K562 (cell line): ENCODE results near the gene NRXN2. TPM values are rescaled to one million over a fixed set of nuclear protein-coding genes. Genes with fewer than 3 reads are reported as not detected.

Source experiments
- ATAC-seq: fragments of 200-7000 bp; cut with Tn5 transposase; 3 replicates; pipeline ENCODE4 v1.9.1; 2020; ENCODE audit warnings: moderate library complexity
- BruUV-seq: library from RNA; stranded (reverse); fragments of 400-500 nt; replicated peaks from 2 replicates; lab custom pipeline; 2021; lab: Mats Ljungman, UMichigan
- CTCF ChIA-PET: fragments of 300-600 bp; formaldehyde crosslinking; extraction: SDS; loops from one replicate; lab custom pipeline; 2021; ENCODE audit warnings: low intra/inter-chr PET ratio; lab: Yijun Ruan, JAX
- POLR2A ChIA-PET: fragments of 300-600, 350-650 bp; sonication (Branson Sonifier 250); formaldehyde crosslinking; extraction: SDS; loops from one replicate; lab custom pipeline; 2021; ENCODE audit warnings: antibody characterized with exemption, inconsistent platforms; lab: Yijun Ruan, JAX
- DNase-seq, 4 experiments: peaks; one replicate each; pipeline versions ENCODE4 v3.0.0 to v3.0.0-alpha.2; 2011 to 2018; ENCODE audit warnings: low spot score in 3 of 4, mixed read lengths in 3 of 4; ENCODE audit errors: extremely low read depth in 1 of 4
- FAIRE-seq: peaks from 2 replicates; lab custom pipeline; 2011; peaks lifted over from hg19 to GRCh38; lab: Jason Lieb, UNC
- H2AFZ ChIP-seq: 2 replicates; pipeline ENCODE4 v1.6.0; 2011; ENCODE audit warnings: low read depth, low read length, control low read depth, inconsistent platforms
- H3K27ac ChIP-seq: fragments of 200-600 bp; 3 replicates; pipeline ENCODE4 v1.8.0; 2011; ENCODE audit warnings: low read depth, mild to moderate bottlenecking, control low read depth, inconsistent platforms, low read length, moderate library complexity, mixed read lengths; ENCODE audit errors: extremely low read depth
- H3K27me3 ChIP-seq, 2 experiments: fragments of 300-600 bp in 1 of 2; 2 replicates in 1 of 2; 3 replicates in 1 of 2; pipeline versions ENCODE4 v1.6.0 to v1.8.0; 2011; ENCODE audit warnings: inconsistent platforms in 2 of 2, low read length in 2 of 2, mild to moderate bottlenecking in 1 of 2, mixed read lengths in 1 of 2, moderate library complexity in 1 of 2; ENCODE audit not compliant: control insufficient read depth in 2 of 2, insufficient read depth in 2 of 2
- H3K36me3 ChIP-seq: fragments of 300-600 bp; 3 replicates; pipeline ENCODE4 v1.8.0; 2011; ENCODE audit warnings: mild to moderate bottlenecking, low read length, inconsistent platforms; ENCODE audit not compliant: control insufficient read depth, insufficient read depth
- H3K4me1 ChIP-seq, 2 experiments: fragments of 200-600 bp in 1 of 2; replicated peaks in 1 of 2; 2 replicates in 1 of 2; 3 replicates in 1 of 2; pipeline versions ENCODE4 v1.5.1 to v1.8.0; 2011; ENCODE audit warnings: inconsistent platforms in 2 of 2, low read length in 2 of 2, mild to moderate bottlenecking in 1 of 2, mixed read lengths in 1 of 2, moderate library complexity in 1 of 2; ENCODE audit not compliant: control insufficient read depth in 2 of 2, insufficient read depth in 2 of 2
- H3K4me2 ChIP-seq: 2 replicates; pipeline ENCODE4 v1.6.1; 2011; ENCODE audit warnings: low read length, control low read depth, inconsistent platforms, mixed read lengths; ENCODE audit not compliant: insufficient read depth
- H3K4me3 ChIP-seq: fragments of 200-600 bp; sonication (generic), shearing (Covaris generic); 2 replicates; pipeline ENCODE4 v1.5.1; 2016; ENCODE audit warnings: control low read depth, inconsistent platforms
- H3K79me2 ChIP-seq: fragments of 200-600 bp; 3 replicates; pipeline ENCODE4 v1.8.0; 2011; ENCODE audit warnings: low read length, inconsistent platforms; ENCODE audit not compliant: control insufficient read depth, insufficient read depth
- H3K9ac ChIP-seq, 2 experiments: 2 replicates each; pipeline versions ENCODE4 v1.6.0 to v1.6.1; 2011; ENCODE audit warnings: low read depth in 2 of 2, low read length in 2 of 2, control low read depth in 1 of 2, inconsistent platforms in 1 of 2, mild to moderate bottlenecking in 1 of 2, mixed read lengths in 1 of 2; ENCODE audit not compliant: insufficient read depth in 1 of 2
- H3K9me1 ChIP-seq: one replicate; pipeline ENCODE4 v1.6.0; 2011; ENCODE audit warnings: inconsistent platforms, mild to moderate bottlenecking, low read length, moderate library complexity; ENCODE audit not compliant: control insufficient read depth, insufficient read depth
- H3K9me3 ChIP-seq: replicated peaks from 2 replicates; pipeline ENCODE4 v1.5.1; 2011; ENCODE audit warnings: low read depth, low read length, inconsistent platforms; ENCODE audit not compliant: control insufficient read depth, insufficient read depth
- H4K20me1 ChIP-seq: replicated peaks from 2 replicates; pipeline ENCODE4 v1.6.1; 2011; ENCODE audit warnings: low read length, inconsistent platforms, mixed read lengths; ENCODE audit not compliant: control insufficient read depth, insufficient read depth
- HDAC1 ChIP-seq, 2 experiments: fragments of 450-650 bp; IDR thresholded peaks; 2 replicates each; pipeline ENCODE4 v1.6.1; 2016 to 2017; ENCODE audit warnings: inconsistent platforms in 1 of 2, mild to moderate bottlenecking in 1 of 2, moderate library complexity in 1 of 2
- SPI1 ChIP-seq: IDR thresholded peaks from 2 replicates; pipeline ENCODE4 v1.6.1; 2011; ENCODE audit warnings: low read depth, low read length, control low read depth, borderline replicate concordance
- WGBS: fragments of 100-300 bp; shearing (Covaris generic); methylation state at CpG from one replicate; pipeline ENCODE4 v1.1.6; 2016; ENCODE audit warnings: low coverage, mixed read lengths; ENCODE audit not compliant: insufficient coverage; ENCODE audit errors: missing lambda C conversion rate; 5-methylcytosine and 5-hydroxymethylcytosine counted together
- in situ Hi-C: fragments of 300-500 bp; cut with MboI; formaldehyde crosslinking; loops from 4 replicates; pipeline ENCODE4 v1.15.0; 2018; ENCODE audit warnings: inconsistent platforms, mixed read lengths
- intact Hi-C: fragments of 100-400 bp; cut with micrococcal nuclease; formaldehyde crosslinking; loops from 2 replicates; pipeline ENCODE4 v1.14.2; 2022
- polyA plus RNA-seq, 8 experiments: library from polyadenylated mRNA; depleted of rRNA in 4 of 8; stranded (reverse) in 5 of 8; unstranded in 3 of 8; fragments of >200 nt; fragmentation: Nextera tagmentation in 2 of 8; fragmentation: Illumina TruSeq in 1 of 8; extraction: Ambion mirVana in 2 of 8; extraction: Trizol in 1 of 8; gene quantifications; 2 replicates each; pipeline versions ENCODE4 v1.2.1 to v1.2.3, GENCODE V29; 2011 to 2014; ENCODE audit warnings: inconsistent platforms in 1 of 8, missing spikeins in 1 of 8
- total RNA-seq, 7 experiments: library from RNA; depleted of rRNA in 6 of 7; stranded (reverse); fragments of >200 nt in 6 of 7; fragmentation: Illumina TruSeq in 2 of 7; extraction: Trizol in 2 of 7; gene quantifications; 2 replicates each; pipeline versions ENCODE4 v1.2.1 to v1.2.3, GENCODE V29; 2011 to 2021; ENCODE audit warnings: low replicate concordance in 1 of 7
- TF ChIP-seq, protein P1 (sequence below), 2 experiments: fragments of 450-650 bp; IDR thresholded peaks; 2 replicates each; pipeline ENCODE4 v1.6.1; 2018; ENCODE audit warnings: mild to moderate bottlenecking in 2 of 2, low read depth in 1 of 2; ENCODE audit not compliant: partially characterized antibody in 2 of 2

Gene NRXN2
- total and polyA plus RNA-seq, 9 of the 15 experiments (the other 6 are each of a cell fraction or from before 2014, with no cell fraction given): 0.07 to 0.47 (median 0.15) TPM; not detected in 4

GRCh38 chr11:64641596-64642417 lies 81.2 kb downstream of the NRXN2 start:
- BruUV-seq: no TSS peak
- CTCF ChIA-PET: no interaction called here
- peaks cover 0 to 23% of the 10 kb centered on the region in 2 experiments; a peak in 2 of 5 replicates for H3K4me1 ChIP-seq
- POLR2A ChIA-PET: interaction anchor here (0.6 kb wide), 1 partner anchor 16 kb away, joined by 3 read pairs; no protein-coding TSS in a partner anchor
- FAIRE-seq (no peak), ATAC-seq (no peak)
- no peaks in the 10 kb centered on the region for H3K36me3 ChIP-seq
- in situ Hi-C loops: no loop called here
- no peaks in the 10 kb centered on the region for H3K9me1 ChIP-seq
- H3K27me3 ChIP-seq: peaks cover 8 to 77% of the 10 kb centered on the region in 2 experiments; a peak in 4 of 5 replicates
- no peaks in the 10 kb centered on the region for H3K79me2 ChIP-seq
- H4K20me1 ChIP-seq: peaks cover 4% of the 10 kb centered on the region; the same call in 1 of the 2 replicates
- TF ChIP-seq SPI1 (peak; percentile 71; the same call in 1 of the 2 replicates), HDAC1 (IDR thresholded peaks at IDR 0.05) (peak in 1 of 2 experiments; percentile 24; a peak in 1 of 4 replicates)
- TF ChIP-seq, protein P1, sequence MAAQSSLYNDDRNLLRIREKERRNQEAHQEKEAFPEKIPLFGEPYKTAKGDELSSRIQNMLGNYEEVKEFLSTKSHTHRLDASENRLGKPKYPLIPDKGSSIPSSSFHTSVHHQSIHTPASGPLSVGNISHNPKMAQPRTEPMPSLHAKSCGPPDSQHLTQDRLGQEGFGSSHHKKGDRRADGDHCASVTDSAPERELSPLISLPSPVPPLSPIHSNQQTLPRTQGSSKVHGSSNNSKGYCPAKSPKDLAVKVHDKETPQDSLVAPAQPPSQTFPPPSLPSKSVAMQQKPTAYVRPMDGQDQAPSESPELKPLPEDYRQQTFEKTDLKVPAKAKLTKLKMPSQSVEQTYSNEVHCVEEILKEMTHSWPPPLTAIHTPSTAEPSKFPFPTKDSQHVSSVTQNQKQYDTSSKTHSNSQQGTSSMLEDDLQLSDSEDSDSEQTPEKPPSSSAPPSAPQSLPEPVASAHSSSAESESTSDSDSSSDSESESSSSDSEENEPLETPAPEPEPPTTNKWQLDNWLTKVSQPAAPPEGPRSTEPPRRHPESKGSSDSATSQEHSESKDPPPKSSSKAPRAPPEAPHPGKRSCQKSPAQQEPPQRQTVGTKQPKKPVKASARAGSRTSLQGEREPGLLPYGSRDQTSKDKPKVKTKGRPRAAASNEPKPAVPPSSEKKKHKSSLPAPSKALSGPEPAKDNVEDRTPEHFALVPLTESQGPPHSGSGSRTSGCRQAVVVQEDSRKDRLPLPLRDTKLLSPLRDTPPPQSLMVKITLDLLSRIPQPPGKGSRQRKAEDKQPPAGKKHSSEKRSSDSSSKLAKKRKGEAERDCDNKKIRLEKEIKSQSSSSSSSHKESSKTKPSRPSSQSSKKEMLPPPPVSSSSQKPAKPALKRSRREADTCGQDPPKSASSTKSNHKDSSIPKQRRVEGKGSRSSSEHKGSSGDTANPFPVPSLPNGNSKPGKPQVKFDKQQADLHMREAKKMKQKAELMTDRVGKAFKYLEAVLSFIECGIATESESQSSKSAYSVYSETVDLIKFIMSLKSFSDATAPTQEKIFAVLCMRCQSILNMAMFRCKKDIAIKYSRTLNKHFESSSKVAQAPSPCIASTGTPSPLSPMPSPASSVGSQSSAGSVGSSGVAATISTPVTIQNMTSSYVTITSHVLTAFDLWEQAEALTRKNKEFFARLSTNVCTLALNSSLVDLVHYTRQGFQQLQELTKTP (IDR thresholded peaks at IDR 0.05; ENCODE audit: low read depth in 1 of 2, partially characterized antibody in 2 of 2): no peak
- TF ChIP-seq, all 486 proteins: peak for 2
- H3K4me2 ChIP-seq: no peak overlapping the region
- WGBS: 4% methylated on average over 11 of the region's 11 CpGs
- no peaks in the 10 kb centered on the region for H3K9me3 ChIP-seq
- intact Hi-C loops: no loop called here
- no peak overlapping the region for H3K4me3 ChIP-seq
- H3K9ac ChIP-seq: no peak overlapping the region
- H2AFZ ChIP-seq: no peak overlapping the region
- DNase-seq: no peak
- H3K27ac ChIP-seq: no peak overlapping the region
